Measurements from ENCODE around the gene GPR158. TPM values are rescaled to one million over a fixed set of nuclear protein-coding genes. Genes with fewer than 3 reads are reported as not detected.

Gene GPR158
- total and polyA plus RNA-seq, 2 experiments from 2014 or later = 0.18 to 0.61 TPM

- Histone ChIP-seq H3K27me3 (peaks cover 32% of the 10 kb centered on the region), H3K36me3 (no peaks in the 10 kb centered on the region), H3K9me3 (ENCODE audit: low read depth) (no peaks in the 10 kb centered on the region), H3K27ac (no peak overlapping the region), H3K4me1 (ENCODE audit: low read depth) (no peaks in the 10 kb centered on the region), H3K4me3 (no peak overlapping the region)
- no peak for TF ChIP-seq CTCF (IDR thresholded peaks at IDR 0.05; ENCODE audit: low read depth, low read length)
- no peak for DNase-seq (ENCODE audit: low read depth in 1 of 2, low spot score in 1 of 2)
These were observed 4.2 kb upstream of the GPR158 start for GRCh38 chr10:25170627-25171026.

- no peak for TF ChIP-seq CTCF (IDR thresholded peaks at IDR 0.05; ENCODE audit: low read depth, low read length)
- peaks cover 81% of the 10 kb centered on the region for H3K27me3 ChIP-seq
- DNase-seq (ENCODE audit: low read depth in 1 of 2, low spot score in 1 of 2) = peak; percentile 62 to 79
- peak overlapping the region; percentile 48 for H3K4me3 ChIP-seq
- no peaks in the 10 kb centered on the region for H3K36me3 ChIP-seq
- H3K27ac ChIP-seq = no peak overlapping the region
- peaks cover 6% of the 10 kb centered on the region for H3K4me1 ChIP-seq (ENCODE audit: low read depth)
- no peaks in the 10 kb centered on the region for H3K9me3 ChIP-seq (ENCODE audit: low read depth)
These were observed 973 bp downstream of the GPR158 start for GRCh38 chr10:25175527-25176420.

GRCh38 chr10:25176421-25176968, 1.7 kb downstream of the GPR158 start:
- Histone ChIP-seq H3K27ac (no peak overlapping the region), H3K4me1 (ENCODE audit: low read depth) (peaks cover 6% of the 10 kb centered on the region), H3K9me3 (ENCODE audit: low read depth) (no peaks in the 10 kb centered on the region), H3K36me3 (no peaks in the 10 kb centered on the region), H3K27me3 (peaks cover 86% of the 10 kb centered on the region), H3K4me3 (peak overlapping the region; percentile 48)
- TF ChIP-seq CTCF (IDR thresholded peaks at IDR 0.05; ENCODE audit: low read depth, low read length) = no peak
- DNase-seq (ENCODE audit: low read depth in 1 of 2, low spot score in 1 of 2) = peak; percentile 5 to 33

- Histone ChIP-seq H3K9me3 (ENCODE audit: low read depth) (no peaks in the 10 kb centered on the region), H3K4me3 (no peak overlapping the region), H3K27ac (no peak overlapping the region), H3K36me3 (no peaks in the 10 kb centered on the region), H3K4me1 (ENCODE audit: low read depth) (peaks cover 6% of the 10 kb centered on the region), H3K27me3 (peaks cover 85% of the 10 kb centered on the region)
- no peak for DNase-seq (ENCODE audit: low read depth in 1 of 2, low spot score in 1 of 2)
- TF ChIP-seq CTCF (IDR thresholded peaks at IDR 0.05; ENCODE audit: low read depth, low read length) = no peak
These were observed 2.4 kb downstream of the GPR158 start for GRCh38 chr10:25177093-25177753.

GRCh38 chr10:25177754-25178135, 2.9 kb downstream of the GPR158 start:
- H3K27me3 ChIP-seq = peaks cover 84% of the 10 kb centered on the region
- no peaks in the 10 kb centered on the region for H3K9me3 ChIP-seq (ENCODE audit: low read depth)
- H3K4me3 ChIP-seq = no peak overlapping the region
- peak in 1 of 2 donors; percentile 72 for DNase-seq (ENCODE audit: low read depth in 1 of 2, low spot score in 1 of 2)
- no peak overlapping the region for H3K27ac ChIP-seq
- no peaks in the 10 kb centered on the region for H3K36me3 ChIP-seq
- peaks cover 6% of the 10 kb centered on the region for H3K4me1 ChIP-seq (ENCODE audit: low read depth)
- TF ChIP-seq CTCF (IDR thresholded peaks at IDR 0.05; ENCODE audit: low read depth, low read length) = no peak

Measured in cardiac muscle cell (in vitro differentiated cells and primary cell).